ENCODE data around the gene MKX. TPM values are rescaled to one million over a fixed set of nuclear protein-coding genes. Genes with fewer than 3 reads are reported as not detected.

MKX gene
- total RNA-seq, 1 donor from 2014 or later = not detected

DNA sequence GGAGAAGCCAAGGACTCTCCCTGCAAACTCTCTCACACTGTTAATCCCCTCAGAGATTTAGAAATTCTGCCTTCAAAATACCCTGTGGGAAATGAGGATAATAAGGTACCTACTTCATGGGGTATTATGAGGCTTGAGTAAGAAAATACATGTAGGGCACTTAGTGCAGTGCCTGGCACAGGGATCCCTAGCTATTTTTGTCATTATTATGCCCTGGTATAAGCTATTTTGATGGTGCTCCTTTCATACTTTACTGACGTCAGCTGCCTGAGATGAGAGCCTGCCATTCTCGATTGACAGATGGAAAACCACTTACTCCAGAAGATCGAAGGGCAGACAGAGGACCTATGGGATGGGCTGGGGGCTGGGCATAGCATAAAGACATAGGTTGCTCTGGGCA lies 30.1 kb downstream of the MKX start:
- no peak for DNase-seq (ENCODE audit: low spot score in 2 of 2, unreplicated experiment in 2 of 2)
- no peaks in the 10 kb centered on the region for H3K36me3 Mint-ChIP-seq
- no peak overlapping the region for H3K27ac Mint-ChIP-seq
- peaks cover 2% of the 10 kb centered on the region for H3K9me3 Mint-ChIP-seq
- H3K4me3 Mint-ChIP-seq = no peak overlapping the region
- TF ChIP-seq, protein P1, sequence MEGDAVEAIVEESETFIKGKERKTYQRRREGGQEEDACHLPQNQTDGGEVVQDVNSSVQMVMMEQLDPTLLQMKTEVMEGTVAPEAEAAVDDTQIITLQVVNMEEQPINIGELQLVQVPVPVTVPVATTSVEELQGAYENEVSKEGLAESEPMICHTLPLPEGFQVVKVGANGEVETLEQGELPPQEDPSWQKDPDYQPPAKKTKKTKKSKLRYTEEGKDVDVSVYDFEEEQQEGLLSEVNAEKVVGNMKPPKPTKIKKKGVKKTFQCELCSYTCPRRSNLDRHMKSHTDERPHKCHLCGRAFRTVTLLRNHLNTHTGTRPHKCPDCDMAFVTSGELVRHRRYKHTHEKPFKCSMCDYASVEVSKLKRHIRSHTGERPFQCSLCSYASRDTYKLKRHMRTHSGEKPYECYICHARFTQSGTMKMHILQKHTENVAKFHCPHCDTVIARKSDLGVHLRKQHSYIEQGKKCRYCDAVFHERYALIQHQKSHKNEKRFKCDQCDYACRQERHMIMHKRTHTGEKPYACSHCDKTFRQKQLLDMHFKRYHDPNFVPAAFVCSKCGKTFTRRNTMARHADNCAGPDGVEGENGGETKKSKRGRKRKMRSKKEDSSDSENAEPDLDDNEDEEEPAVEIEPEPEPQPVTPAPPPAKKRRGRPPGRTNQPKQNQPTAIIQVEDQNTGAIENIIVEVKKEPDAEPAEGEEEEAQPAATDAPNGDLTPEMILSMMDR (IDR thresholded peaks at IDR 0.05; ENCODE audit: unreplicated experiment) = no peak
- peaks cover 13% of the 10 kb centered on the region for H3K27me3 Mint-ChIP-seq (ENCODE audit: low read depth)
- peaks cover 11% of the 10 kb centered on the region for H3K4me1 Mint-ChIP-seq

DNA sequence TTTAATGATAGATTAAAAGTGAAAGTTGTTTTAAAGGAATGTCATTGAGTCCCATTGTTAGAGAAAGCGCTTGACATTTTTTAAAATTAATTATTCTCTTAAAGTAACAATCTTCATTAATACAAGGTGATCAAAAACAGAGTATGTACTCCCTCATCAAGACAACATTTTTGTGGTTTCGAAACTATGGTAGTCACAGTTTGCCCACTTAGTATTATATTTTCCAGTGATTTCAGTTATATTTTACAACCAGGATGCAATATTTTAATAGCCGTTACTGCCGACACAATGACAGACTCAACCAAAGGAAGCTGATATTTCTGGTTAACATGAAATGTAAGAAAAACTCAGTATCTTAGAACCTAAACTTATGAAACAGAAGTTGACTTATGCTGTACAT lies 31.3 kb downstream of the MKX start:
- no peaks in the 10 kb centered on the region for H3K9me3 Mint-ChIP-seq
- no peaks in the 10 kb centered on the region for H3K36me3 Mint-ChIP-seq
- no peak for DNase-seq (ENCODE audit: low spot score in 2 of 2, unreplicated experiment in 2 of 2)
- TF ChIP-seq, protein P1 (IDR thresholded peaks at IDR 0.05; ENCODE audit: unreplicated experiment) = no peak
- no peak overlapping the region for H3K27ac Mint-ChIP-seq
- H3K4me1 Mint-ChIP-seq = peaks cover 11% of the 10 kb centered on the region
- H3K4me3 Mint-ChIP-seq = no peak overlapping the region
- peaks cover 13% of the 10 kb centered on the region for H3K27me3 Mint-ChIP-seq (ENCODE audit: low read depth)

DNA sequence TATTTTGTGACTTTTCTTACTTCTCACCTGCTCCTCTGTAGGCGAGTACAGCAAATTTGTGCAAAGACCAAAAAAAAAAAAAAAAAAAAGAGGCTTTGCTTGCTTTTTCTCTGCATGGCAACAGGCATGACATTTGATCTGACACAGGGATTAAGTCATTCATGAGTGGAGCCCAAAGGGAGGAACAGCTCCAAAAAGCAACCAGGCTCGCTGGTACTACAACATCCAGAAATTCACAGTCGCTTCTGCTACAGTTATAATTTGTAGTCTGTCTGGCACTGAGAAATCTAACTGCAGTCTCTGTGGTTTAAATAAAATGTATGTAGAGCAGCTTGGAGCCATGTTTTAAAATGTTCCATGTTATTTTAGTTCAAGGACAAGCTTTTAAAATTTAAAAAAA lies 31.7 kb downstream of the MKX start:
- Mint-ChIP-seq H3K4me3 (no peak overlapping the region), H3K27ac (no peak overlapping the region), H3K36me3 (no peaks in the 10 kb centered on the region), H3K9me3 (no peaks in the 10 kb centered on the region), H3K4me1 (peaks cover 11% of the 10 kb centered on the region), H3K27me3 (ENCODE audit: low read depth) (peaks cover 10% of the 10 kb centered on the region)
- DNase-seq (ENCODE audit: low spot score in 2 of 2, unreplicated experiment in 2 of 2) = no peak
- TF ChIP-seq, protein P1 (IDR thresholded peaks at IDR 0.05; ENCODE audit: unreplicated experiment) = no peak

DNA sequence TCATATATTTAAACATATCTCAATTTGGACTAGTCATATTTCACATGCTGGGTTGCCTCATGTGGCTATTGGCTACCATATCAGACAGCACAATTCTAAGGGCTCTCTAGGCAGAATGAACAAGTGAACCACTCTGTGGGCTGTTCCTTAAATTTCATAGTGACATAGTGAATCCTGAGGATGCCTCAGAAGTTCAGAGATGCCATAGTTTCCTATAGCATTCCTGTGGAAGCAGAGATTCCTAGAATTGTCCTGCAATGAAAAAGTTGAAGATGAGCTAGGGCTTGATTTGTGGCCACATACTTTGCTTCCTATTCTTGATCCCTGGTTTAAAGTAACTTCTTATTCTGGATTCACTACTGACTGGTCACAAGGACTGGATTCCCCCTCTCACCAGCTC lies 35.6 kb downstream of the MKX start:
- TF ChIP-seq, protein P1 (IDR thresholded peaks at IDR 0.05; ENCODE audit: unreplicated experiment) = no peak
- Mint-ChIP-seq H3K4me3 (no peak overlapping the region), H3K36me3 (no peaks in the 10 kb centered on the region), H3K27ac (no peak overlapping the region), H3K9me3 (no peaks in the 10 kb centered on the region), H3K27me3 (ENCODE audit: low read depth) (peaks cover 5% of the 10 kb centered on the region), H3K4me1 (peaks cover 9% of the 10 kb centered on the region)
- no peak for DNase-seq (ENCODE audit: low spot score in 2 of 2, unreplicated experiment in 2 of 2)

DNA sequence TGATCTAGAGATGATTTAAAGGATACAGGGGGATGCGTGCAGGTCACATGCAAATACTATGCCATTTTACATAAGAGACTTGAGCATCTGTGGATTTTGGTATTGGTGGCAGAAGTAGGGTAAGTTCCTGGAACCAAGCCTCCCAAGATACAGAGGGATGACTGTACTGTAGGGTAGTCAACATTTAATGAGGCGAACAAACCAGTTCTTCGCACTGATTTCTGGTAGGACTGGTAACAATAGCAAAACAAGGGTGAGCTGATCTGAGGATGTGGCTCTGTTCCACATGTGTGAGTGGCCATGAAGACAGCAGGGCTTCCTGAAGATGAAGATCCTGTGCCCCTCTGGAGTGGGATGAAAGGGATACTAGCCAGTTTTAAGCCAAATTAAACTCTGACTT lies 36.3 kb downstream of the MKX start:
- no peak overlapping the region for H3K27ac Mint-ChIP-seq
- no peaks in the 10 kb centered on the region for H3K36me3 Mint-ChIP-seq
- TF ChIP-seq, protein P1 (IDR thresholded peaks at IDR 0.05; ENCODE audit: unreplicated experiment) = no peak
- H3K4me1 Mint-ChIP-seq = peaks cover 3% of the 10 kb centered on the region
- peaks cover 5% of the 10 kb centered on the region for H3K27me3 Mint-ChIP-seq (ENCODE audit: low read depth)
- H3K9me3 Mint-ChIP-seq = no peaks in the 10 kb centered on the region
- no peak for DNase-seq (ENCODE audit: low spot score in 2 of 2, unreplicated experiment in 2 of 2)
- no peak overlapping the region for H3K4me3 Mint-ChIP-seq

DNA sequence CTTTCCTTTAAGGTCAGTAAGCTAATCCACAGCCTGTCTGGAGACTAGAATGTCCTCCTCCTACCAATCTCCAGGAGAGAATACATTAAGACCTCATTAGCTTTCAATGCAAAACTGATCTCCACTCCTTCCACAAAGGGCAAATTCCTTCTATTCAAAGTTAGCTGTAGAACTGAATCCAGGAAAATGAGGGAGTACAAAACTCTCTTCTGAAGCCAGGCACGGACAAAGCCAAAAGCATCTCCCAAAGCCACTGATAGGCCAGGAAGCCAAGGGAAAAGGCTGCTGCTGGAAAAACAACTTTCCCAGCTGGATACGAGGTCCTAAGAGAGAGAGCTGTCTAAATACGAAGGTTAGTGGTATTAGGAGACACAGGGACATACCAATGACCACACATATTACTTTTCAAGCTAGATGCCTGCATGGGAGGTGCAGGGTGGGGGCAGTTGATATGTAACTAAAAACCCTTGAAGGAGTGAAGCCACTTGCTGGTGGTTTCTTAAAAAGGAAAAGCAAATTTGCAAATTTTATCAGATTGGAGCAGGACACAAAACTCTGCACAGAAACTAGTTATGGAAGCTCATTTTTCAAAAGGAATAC lies 43.6 kb downstream of the MKX start:
- H3K9me3 Mint-ChIP-seq = no peaks in the 10 kb centered on the region
- DNase-seq (ENCODE audit: low spot score in 2 of 2, unreplicated experiment in 2 of 2) = no peak
- peaks cover 4% of the 10 kb centered on the region for H3K27me3 Mint-ChIP-seq (ENCODE audit: low read depth)
- H3K4me3 Mint-ChIP-seq = no peak overlapping the region
- peaks cover 7% of the 10 kb centered on the region for H3K4me1 Mint-ChIP-seq
- H3K36me3 Mint-ChIP-seq = no peaks in the 10 kb centered on the region
- H3K27ac Mint-ChIP-seq = no peak overlapping the region
- TF ChIP-seq, protein P1 (IDR thresholded peaks at IDR 0.05; ENCODE audit: unreplicated experiment) = no peak

All from mesothelial cell of epicardium (in vitro differentiated cells).